ENCODE data around the gene UVRAG. TPM values are rescaled to one million over a fixed set of nuclear protein-coding genes. Genes with fewer than 3 reads are reported as not detected.
"Not testable (repeated sequence)": the region's sequence is repeated elsewhere in the genome, so short reads cannot be mapped to it uniquely, and the experiment has no call there.

Gene UVRAG
- total RNA-seq, 3 donors from 2014 or later, result 43.3 to 73.0 (median 48.9) TPM

GRCh38 chr11:75929706-75930105 is 114.7 kb downstream of the UVRAG start:
- H3K4me3 ChIP-seq, result no peak overlapping the region
- H3K36me3 ChIP-seq, result no peaks in the 10 kb centered on the region
- TF ChIP-seq POLR2AphosphoS5 (IDR thresholded peaks at IDR 0.05) (no peak), CTCF (IDR thresholded peaks at IDR 0.05) (no peak), POLR2A (IDR thresholded peaks at IDR 0.05) (no peak)
- no peaks in the 10 kb centered on the region for H3K27me3 ChIP-seq
- DNase-seq (ENCODE audit: low spot score in 2 of 2), result no peak
- H3K9me3 ChIP-seq, result no peaks in the 10 kb centered on the region
- intact Hi-C loops (cut with DNase I; ENCODE audit: low total_unique reads), result no loop called here
- no peak overlapping the region for H3K27ac ChIP-seq
- peaks cover under 1 to 5% of the 10 kb centered on the region in 2 donors for H3K4me1 ChIP-seq

GRCh38 chr11:75930534-75930933 is 115.5 kb downstream of the UVRAG start:
- H3K36me3 ChIP-seq, result no peaks in the 10 kb centered on the region
- no peaks in the 10 kb centered on the region for H3K9me3 ChIP-seq
- H3K27ac ChIP-seq, result no peak overlapping the region
- no peak for DNase-seq (ENCODE audit: low spot score in 2 of 2)
- H3K4me1 ChIP-seq, result no peaks in the 10 kb centered on the region
- no peak overlapping the region for H3K4me3 ChIP-seq
- intact Hi-C loops (cut with DNase I; ENCODE audit: low total_unique reads), result no loop called here
- no peak for TF ChIP-seq CTCF (IDR thresholded peaks at IDR 0.05)
- TF ChIP-seq POLR2AphosphoS5 (IDR thresholded peaks at IDR 0.05), result no peak
- TF ChIP-seq POLR2A (IDR thresholded peaks at IDR 0.05), result no peak
- no peaks in the 10 kb centered on the region for H3K27me3 ChIP-seq

- no peak for TF ChIP-seq POLR2A (IDR thresholded peaks at IDR 0.05)
- TF ChIP-seq CTCF (IDR thresholded peaks at IDR 0.05), result no peak
- TF ChIP-seq POLR2AphosphoS5 (IDR thresholded peaks at IDR 0.05), result no peak
- no peak for DNase-seq (ENCODE audit: low spot score in 2 of 2)
- Histone ChIP-seq H3K27me3 (no peaks in the 10 kb centered on the region), H3K36me3 (no peaks in the 10 kb centered on the region), H3K9me3 (no peaks in the 10 kb centered on the region), H3K4me1 (no peaks in the 10 kb centered on the region), H3K4me3 (no peak overlapping the region), H3K27ac (no peak overlapping the region)
- intact Hi-C loops (cut with DNase I; ENCODE audit: low total_unique reads), result no loop called here
These were observed 116.1 kb downstream of the UVRAG start for GRCh38 chr11:75931124-75931523.

GRCh38 chr11:75933736-75934135 is 118.7 kb downstream of the UVRAG start:
- H3K4me3 ChIP-seq; H3K36me3 ChIP-seq; intact Hi-C loops (cut with DNase I; ENCODE audit: low total_unique reads); H3K9me3 ChIP-seq; H3K27ac ChIP-seq; H3K4me1 ChIP-seq; DNase-seq (ENCODE audit: low spot score in 2 of 2); H3K27me3 ChIP-seq: not testable (repeated sequence)

GRCh38 chr11:75934851-75935250 is 119.8 kb downstream of the UVRAG start:
- Histone ChIP-seq H3K27ac (no peak overlapping the region), H3K4me3 (no peak overlapping the region), H3K4me1 (no peaks in the 10 kb centered on the region), H3K36me3 (no peaks in the 10 kb centered on the region), H3K9me3 (no peaks in the 10 kb centered on the region), H3K27me3 (no peaks in the 10 kb centered on the region)
- DNase-seq (ENCODE audit: low spot score in 2 of 2), result no peak
- no peak for TF ChIP-seq POLR2A (IDR thresholded peaks at IDR 0.05)
- TF ChIP-seq POLR2AphosphoS5 (IDR thresholded peaks at IDR 0.05), result no peak
- no peak for TF ChIP-seq CTCF (IDR thresholded peaks at IDR 0.05)
- intact Hi-C loops (cut with DNase I; ENCODE audit: low total_unique reads), result no loop called here

- intact Hi-C loops (cut with DNase I; ENCODE audit: low total_unique reads), result no loop called here
- no peaks in the 10 kb centered on the region for H3K36me3 ChIP-seq
- no peak overlapping the region for H3K4me3 ChIP-seq
- DNase-seq (ENCODE audit: low spot score in 2 of 2), result no peak
- H3K27ac ChIP-seq, result peak overlapping the region in 1 of 2 donors; percentile 8
- H3K4me1 ChIP-seq, result no peaks in the 10 kb centered on the region
- H3K9me3 ChIP-seq, result no peaks in the 10 kb centered on the region
- no peaks in the 10 kb centered on the region for H3K27me3 ChIP-seq
- TF ChIP-seq CTCF (IDR thresholded peaks at IDR 0.05) (no peak), POLR2A (IDR thresholded peaks at IDR 0.05) (no peak), POLR2AphosphoS5 (IDR thresholded peaks at IDR 0.05) (no peak)
These were observed 123.5 kb downstream of the UVRAG start for GRCh38 chr11:75938543-75938942.
